HG03045 (cell line): ENCODE data around the gene CDH13.

Source experiments
- ATAC-seq: cut with Tn5 transposase; IDR thresholded peaks from one replicate; pipeline ENCODE4 v1.9.1; 2021; ENCODE audit warnings: mild to moderate bottlenecking, moderate library complexity; ENCODE audit not compliant: unreplicated experiment

The CDH13 gene

GRCh38 chr16:83515395-83515794 is 888.6 kb downstream of the CDH13 start:
- no peak for ATAC-seq

- no peak for ATAC-seq
Observed at GRCh38 chr16:83516931-83517330, 890.2 kb downstream of the CDH13 start.

GRCh38 chr16:83517398-83517797 is 890.6 kb downstream of the CDH13 start:
- ATAC-seq: no peak

GRCh38 chr16:83520596-83520995 is 893.8 kb downstream of the CDH13 start:
- ATAC-seq: no peak

- ATAC-seq: no peak
Observed at GRCh38 chr16:83530293-83530692, 903.5 kb downstream of the CDH13 start.

GRCh38 chr16:83532634-83533033 is 905.9 kb downstream of the CDH13 start:
- no peak for ATAC-seq

GRCh38 chr16:83533193-83533592 is 906.4 kb downstream of the CDH13 start:
- no peak for ATAC-seq

- no peak for ATAC-seq
Observed at GRCh38 chr16:83538707-83539106, 911.9 kb downstream of the CDH13 start.

- ATAC-seq: no peak
Observed at GRCh38 chr16:83539736-83540490, 913.1 kb downstream of the CDH13 start.

GRCh38 chr16:83541231-83541630 is 914.5 kb downstream of the CDH13 start:
- ATAC-seq: no peak

GRCh38 chr16:83542491-83542890 is 915.7 kb downstream of the CDH13 start:
- no peak for ATAC-seq

GRCh38 chr16:83549316-83550182 is 922.8 kb downstream of the CDH13 start:
- no peak for ATAC-seq

GRCh38 chr16:83550183-83550569 is 923.4 kb downstream of the CDH13 start:
- no peak for ATAC-seq

- no peak for ATAC-seq
Observed at GRCh38 chr16:83552228-83552627, 925.5 kb downstream of the CDH13 start.

GRCh38 chr16:83552930-83553329 is 926.2 kb downstream of the CDH13 start:
- ATAC-seq: no peak

- no peak for ATAC-seq
Observed at GRCh38 chr16:83554096-83554495, 927.3 kb downstream of the CDH13 start.

- no peak for ATAC-seq
Observed at GRCh38 chr16:83554540-83554939, 927.8 kb downstream of the CDH13 start.

GRCh38 chr16:83561876-83562275 is 935.1 kb downstream of the CDH13 start:
- no peak for ATAC-seq

GRCh38 chr16:83568345-83568744 is 941.6 kb downstream of the CDH13 start:
- ATAC-seq: no peak

GRCh38 chr16:83574388-83574787 is 947.6 kb downstream of the CDH13 start:
- no peak for ATAC-seq

GRCh38 chr16:83577078-83577745 is 950.4 kb downstream of the CDH13 start:
- no peak for ATAC-seq

- ATAC-seq: no peak
Observed at GRCh38 chr16:83578171-83578570, 951.4 kb downstream of the CDH13 start.
